RWPE2 (cell line): ENCODE data around the gene CTSS.

Experiments
- ATAC-seq: fragments of 200-7000 bp; cut with Tn5 transposase; 3 replicates; pipeline ENCODE4 v1.9.1; 2021; ENCODE audit warnings: low read depth
- DNase-seq: peaks from one replicate; pipeline ENCODE4 v3.0.0-alpha.2; 2020; ENCODE audit warnings: low spot score
- H3K27ac ChIP-seq: fragments of 450-650 bp; 2 replicates; pipeline ENCODE4 v1.5.1; 2017; ENCODE audit warnings: mild to moderate bottlenecking; ENCODE audit not compliant: poor library complexity, severe bottlenecking
- H3K27me3 ChIP-seq: fragments of 250-450 bp; sonication (Bioruptor Pico); 2 replicates; pipeline ENCODE4 v1.5.1; 2021; ENCODE audit warnings: mild to moderate bottlenecking, moderate library complexity; ENCODE audit not compliant: insufficient read depth, poor library complexity, severe bottlenecking
- H3K36me3 ChIP-seq: fragments of 250-450 bp; sonication (Bioruptor Pico); 2 replicates; pipeline ENCODE4 v1.5.1; 2020; ENCODE audit warnings: low read depth, mild to moderate bottlenecking, moderate library complexity
- H3K4me1 ChIP-seq: fragments of 250-450 bp; sonication (Bioruptor Pico); 2 replicates; pipeline ENCODE4 v1.5.1; 2021; ENCODE audit warnings: mild to moderate bottlenecking, moderate library complexity; ENCODE audit not compliant: insufficient read depth, poor library complexity, severe bottlenecking
- H3K4me3 ChIP-seq: fragments of 250-450 bp; sonication (Bioruptor Pico); 2 replicates; pipeline ENCODE4 v1.5.1; 2021; ENCODE audit warnings: mild to moderate bottlenecking, moderate library complexity; ENCODE audit not compliant: severe bottlenecking
- H3K9me3 ChIP-seq: fragments of 250-450 bp; sonication (Bioruptor Pico); 2 replicates; pipeline ENCODE4 v1.5.1; 2021; ENCODE audit warnings: mild to moderate bottlenecking, moderate library complexity; ENCODE audit not compliant: severe bottlenecking
- TF ChIP-seq, protein P1 (sequence below): fragments of 450-650 bp; IDR thresholded peaks from one replicate; pipeline ENCODE4 v1.5.1; 2017; ENCODE audit warnings: mild to moderate bottlenecking, moderate library complexity; ENCODE audit not compliant: poor library complexity, severe bottlenecking

CTSS gene

DNA sequence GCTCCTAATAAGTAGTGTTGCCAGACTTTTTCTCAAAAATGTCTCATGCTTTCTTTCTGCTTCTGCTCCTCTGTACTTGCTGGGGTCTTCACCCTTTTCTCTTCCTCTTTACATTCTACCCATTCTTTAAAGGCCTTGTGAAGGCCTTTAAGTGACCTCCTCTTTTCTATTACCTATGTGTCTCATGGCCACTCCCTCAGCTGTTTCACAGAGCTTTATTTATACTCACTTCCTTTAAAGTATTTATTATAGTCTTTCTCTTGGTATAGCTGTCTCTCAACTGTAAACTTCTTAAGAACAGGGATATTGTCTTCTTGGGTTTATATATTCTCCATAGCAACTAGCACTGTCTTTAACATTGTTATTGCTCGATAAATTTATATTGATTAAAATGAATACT lies 69.4 kb downstream of the CTSS start:
- ATAC-seq (no peak), DNase-seq (no peak)
- H3K27me3 ChIP-seq, result no peaks in the 10 kb centered on the region
- H3K27ac ChIP-seq, result peak overlapping the region; percentile 27
- H3K4me1 ChIP-seq, result peaks cover 19% of the 10 kb centered on the region
- TF ChIP-seq, protein P1, sequence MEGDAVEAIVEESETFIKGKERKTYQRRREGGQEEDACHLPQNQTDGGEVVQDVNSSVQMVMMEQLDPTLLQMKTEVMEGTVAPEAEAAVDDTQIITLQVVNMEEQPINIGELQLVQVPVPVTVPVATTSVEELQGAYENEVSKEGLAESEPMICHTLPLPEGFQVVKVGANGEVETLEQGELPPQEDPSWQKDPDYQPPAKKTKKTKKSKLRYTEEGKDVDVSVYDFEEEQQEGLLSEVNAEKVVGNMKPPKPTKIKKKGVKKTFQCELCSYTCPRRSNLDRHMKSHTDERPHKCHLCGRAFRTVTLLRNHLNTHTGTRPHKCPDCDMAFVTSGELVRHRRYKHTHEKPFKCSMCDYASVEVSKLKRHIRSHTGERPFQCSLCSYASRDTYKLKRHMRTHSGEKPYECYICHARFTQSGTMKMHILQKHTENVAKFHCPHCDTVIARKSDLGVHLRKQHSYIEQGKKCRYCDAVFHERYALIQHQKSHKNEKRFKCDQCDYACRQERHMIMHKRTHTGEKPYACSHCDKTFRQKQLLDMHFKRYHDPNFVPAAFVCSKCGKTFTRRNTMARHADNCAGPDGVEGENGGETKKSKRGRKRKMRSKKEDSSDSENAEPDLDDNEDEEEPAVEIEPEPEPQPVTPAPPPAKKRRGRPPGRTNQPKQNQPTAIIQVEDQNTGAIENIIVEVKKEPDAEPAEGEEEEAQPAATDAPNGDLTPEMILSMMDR, result no peak
- peaks cover 42% of the 10 kb centered on the region for H3K36me3 ChIP-seq
- H3K4me3 ChIP-seq, result peak overlapping the region; percentile 72
- H3K9me3 ChIP-seq, result no peaks in the 10 kb centered on the region

DNA sequence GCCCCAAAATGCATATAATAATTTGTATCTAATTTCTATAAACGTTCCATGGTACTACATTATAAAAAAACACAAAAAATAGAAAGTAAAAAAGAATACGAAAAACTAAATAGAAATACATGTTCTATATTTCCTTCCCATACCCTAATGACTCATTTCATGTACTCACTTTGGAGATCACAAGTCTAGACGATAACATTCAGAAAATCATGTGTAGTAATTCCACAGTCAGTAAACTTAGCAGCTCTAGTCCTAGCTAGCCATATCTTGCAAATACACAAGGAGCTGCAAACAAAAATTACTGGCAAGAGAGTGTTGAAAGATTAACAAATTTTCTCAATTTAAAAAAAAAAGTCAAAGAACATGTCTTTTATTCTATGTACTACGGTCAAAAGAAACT lies 70.0 kb downstream of the CTSS start:
- peak overlapping the region; percentile 72 for H3K4me3 ChIP-seq
- TF ChIP-seq, protein P1, result no peak
- H3K27ac ChIP-seq, result peak overlapping the region; percentile 27
- H3K9me3 ChIP-seq, result no peaks in the 10 kb centered on the region
- H3K4me1 ChIP-seq, result peaks cover 19% of the 10 kb centered on the region
- peaks cover 48% of the 10 kb centered on the region for H3K36me3 ChIP-seq
- no peaks in the 10 kb centered on the region for H3K27me3 ChIP-seq
- DNase-seq, result no peak
- ATAC-seq, result no peak

DNA sequence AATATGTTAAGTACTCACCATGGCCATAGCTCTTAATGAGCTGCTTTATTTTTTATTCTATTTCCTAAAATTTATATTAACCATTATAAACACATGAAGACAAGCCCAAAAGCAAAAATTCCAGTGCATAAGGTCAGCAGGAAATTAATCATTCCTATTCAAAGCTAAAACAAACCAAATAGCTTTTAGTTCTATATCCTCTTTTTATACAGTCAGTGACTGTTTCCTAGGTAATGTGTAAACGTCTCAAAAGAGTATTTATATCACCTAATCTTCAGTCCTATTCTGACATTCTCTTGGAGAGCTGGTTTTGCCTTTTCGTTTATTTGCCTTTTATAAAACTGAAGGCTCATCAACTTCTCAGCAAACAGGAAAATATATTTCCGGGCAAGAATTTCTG lies 72.9 kb downstream of the CTSS start:
- Histone ChIP-seq H3K4me1 (peaks cover 16% of the 10 kb centered on the region), H3K27ac (peak overlapping the region; percentile 30), H3K36me3 (peaks cover 75% of the 10 kb centered on the region), H3K27me3 (no peaks in the 10 kb centered on the region), H3K4me3 (no peak overlapping the region), H3K9me3 (no peaks in the 10 kb centered on the region)
- ATAC-seq, result no peak
- DNase-seq, result no peak
- TF ChIP-seq, protein P1, result no peak

DNA sequence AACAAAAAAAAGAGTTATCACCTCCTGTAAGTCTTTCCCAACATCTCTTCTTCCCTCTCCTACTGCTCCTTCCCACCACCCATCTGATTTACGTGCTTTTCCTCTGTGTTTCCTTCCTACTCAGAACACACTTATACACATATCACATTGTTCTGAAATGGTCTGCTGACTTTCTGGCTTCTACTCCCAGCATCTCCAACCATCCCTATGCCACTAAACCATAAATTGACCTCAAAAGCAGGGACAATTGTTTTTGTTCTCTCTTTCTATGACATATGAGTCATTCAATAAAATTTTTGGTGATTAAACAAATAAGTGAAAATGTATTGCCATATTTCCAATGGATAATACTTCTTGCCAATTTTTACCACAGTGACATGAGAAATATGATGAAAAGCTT lies 76.8 kb downstream of the CTSS start:
- Histone ChIP-seq H3K4me1 (peaks cover 8% of the 10 kb centered on the region), H3K4me3 (no peak overlapping the region), H3K9me3 (no peaks in the 10 kb centered on the region), H3K27me3 (no peaks in the 10 kb centered on the region), H3K36me3 (peaks cover 87% of the 10 kb centered on the region), H3K27ac (no peak overlapping the region)
- TF ChIP-seq, protein P1, result no peak
- no peak for DNase-seq
- ATAC-seq, result no peak

DNA sequence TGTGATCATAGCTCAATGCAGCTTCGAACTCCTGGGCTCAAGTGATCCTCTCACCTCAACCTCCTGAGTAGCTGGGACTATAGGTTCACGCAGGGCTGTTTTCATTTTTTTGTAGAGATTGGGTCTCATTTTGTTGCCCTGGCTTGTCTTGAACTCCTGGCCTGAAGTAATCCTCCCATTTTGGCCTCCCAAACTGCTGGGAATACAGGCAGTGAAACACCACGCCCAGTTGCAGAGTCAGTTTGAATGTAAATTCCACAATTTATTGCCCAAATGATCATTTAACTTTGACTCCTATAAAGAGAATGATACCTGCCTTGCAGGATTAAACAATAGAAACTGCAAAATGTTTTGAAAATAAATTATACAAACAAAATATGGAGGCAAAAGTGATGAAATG lies 79.3 kb downstream of the CTSS start:
- peaks cover 75% of the 10 kb centered on the region for H3K36me3 ChIP-seq
- no peak overlapping the region for H3K4me3 ChIP-seq
- H3K4me1 ChIP-seq, result no peaks in the 10 kb centered on the region
- TF ChIP-seq, protein P1, result no peak
- DNase-seq (no peak), ATAC-seq (no peak)
- H3K27ac ChIP-seq, result no peak overlapping the region
- H3K9me3 ChIP-seq, result no peaks in the 10 kb centered on the region
- no peaks in the 10 kb centered on the region for H3K27me3 ChIP-seq
